SK-N-MC (cell line): ENCODE measurements around the gene TIPRL.

Source experiments
- EZH2 ChIP-seq: fragments of 200-600 bp; sonication (generic); IDR thresholded peaks from one replicate; pipeline ENCODE4 v1.6.1; 2017; ENCODE audit warnings: antibody characterized with exemption
- POLR2AphosphoS5 ChIP-seq: IDR thresholded peaks from 2 replicates; pipeline ENCODE4 v1.6.1; 2012; ENCODE audit warnings: mild to moderate bottlenecking, low read depth, low read length, borderline replicate concordance

DNA sequence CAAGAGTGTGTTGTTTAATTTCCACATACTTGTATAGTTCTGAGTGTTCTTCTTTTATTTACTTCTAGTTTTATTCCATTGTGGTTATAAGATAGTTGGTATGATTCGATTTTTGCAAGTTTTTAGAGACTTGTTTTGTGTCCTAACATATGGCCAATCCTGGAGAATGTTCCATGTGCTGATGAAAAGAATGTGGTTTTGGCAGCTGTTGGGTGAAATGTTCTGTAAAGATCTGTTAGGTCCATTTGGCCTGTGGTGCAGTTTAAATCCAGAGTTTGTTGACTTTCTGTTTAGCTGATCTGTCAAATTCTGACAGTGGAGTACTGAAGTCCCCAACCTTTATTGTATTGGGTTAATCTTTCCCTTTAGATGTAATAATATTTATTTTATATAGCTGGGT is 19.5 kb upstream of the TIPRL start:
- TF ChIP-seq EZH2 (no peak), POLR2AphosphoS5 (no peak)
